NCI-H774 (cell line): ENCODE data around the gene IGSF8.
"Not testable (repeated sequence)": the region's sequence is repeated elsewhere in the genome, so short reads cannot be mapped to it uniquely, and the experiment has no call there.

Experiments used
- DNase-seq: peaks from one replicate; lab custom pipeline; 2025; lab: John Stamatoyannopoulos, UW

IGSF8 gene

GRCh38 chr1:160064746-160065145 is 33.7 kb downstream of the IGSF8 start:
- DNase-seq = no peak

GRCh38 chr1:160064164-160064563 is 34.3 kb downstream of the IGSF8 start:
- no peak for DNase-seq

- no peak for DNase-seq
These were observed 35.2 kb downstream of the IGSF8 start for GRCh38 chr1:160063176-160063575.

- DNase-seq = no peak
These were observed 36.2 kb downstream of the IGSF8 start for GRCh38 chr1:160062230-160062532.

GRCh38 chr1:160061369-160062229 is 36.8 kb downstream of the IGSF8 start:
- DNase-seq = no peak

GRCh38 chr1:160058087-160058486 is 40.3 kb downstream of the IGSF8 start:
- no peak for DNase-seq

- no peak for DNase-seq
These were observed 41.7 kb downstream of the IGSF8 start for GRCh38 chr1:160056648-160057169.

- DNase-seq = no peak
These were observed 44.7 kb downstream of the IGSF8 start for GRCh38 chr1:160053548-160054365.

- no peak for DNase-seq
These were observed 45.5 kb downstream of the IGSF8 start for GRCh38 chr1:160052936-160053335.

GRCh38 chr1:160050619-160051018 is 47.8 kb downstream of the IGSF8 start:
- no peak for DNase-seq

- DNase-seq = not testable (repeated sequence)
These were observed 48.2 kb downstream of the IGSF8 start for GRCh38 chr1:160050182-160050581.

GRCh38 chr1:160049101-160049500 is 49.3 kb downstream of the IGSF8 start:
- DNase-seq = no peak

- no peak for DNase-seq
These were observed 50.1 kb downstream of the IGSF8 start for GRCh38 chr1:160048335-160048734.

GRCh38 chr1:160047111-160047991 is 51.1 kb downstream of the IGSF8 start:
- DNase-seq = no peak

- no peak for DNase-seq
These were observed 51.8 kb downstream of the IGSF8 start for GRCh38 chr1:160046494-160047110.

GRCh38 chr1:160045653-160046052 is 52.8 kb downstream of the IGSF8 start:
- DNase-seq = no peak

GRCh38 chr1:160043543-160043942 is 54.9 kb downstream of the IGSF8 start:
- no peak for DNase-seq
